ENCODE data around the gene DHRS7B.
A peak's percentile ranks its signal among the peaks of the same experiment; 100 is the strongest.
"Not testable (repeated sequence)": the region's sequence is repeated elsewhere in the genome, so short reads cannot be mapped to it uniquely, and the experiment has no call there.

Gene DHRS7B, protein sequence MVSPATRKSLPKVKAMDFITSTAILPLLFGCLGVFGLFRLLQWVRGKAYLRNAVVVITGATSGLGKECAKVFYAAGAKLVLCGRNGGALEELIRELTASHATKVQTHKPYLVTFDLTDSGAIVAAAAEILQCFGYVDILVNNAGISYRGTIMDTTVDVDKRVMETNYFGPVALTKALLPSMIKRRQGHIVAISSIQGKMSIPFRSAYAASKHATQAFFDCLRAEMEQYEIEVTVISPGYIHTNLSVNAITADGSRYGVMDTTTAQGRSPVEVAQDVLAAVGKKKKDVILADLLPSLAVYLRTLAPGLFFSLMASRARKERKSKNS

DNA sequence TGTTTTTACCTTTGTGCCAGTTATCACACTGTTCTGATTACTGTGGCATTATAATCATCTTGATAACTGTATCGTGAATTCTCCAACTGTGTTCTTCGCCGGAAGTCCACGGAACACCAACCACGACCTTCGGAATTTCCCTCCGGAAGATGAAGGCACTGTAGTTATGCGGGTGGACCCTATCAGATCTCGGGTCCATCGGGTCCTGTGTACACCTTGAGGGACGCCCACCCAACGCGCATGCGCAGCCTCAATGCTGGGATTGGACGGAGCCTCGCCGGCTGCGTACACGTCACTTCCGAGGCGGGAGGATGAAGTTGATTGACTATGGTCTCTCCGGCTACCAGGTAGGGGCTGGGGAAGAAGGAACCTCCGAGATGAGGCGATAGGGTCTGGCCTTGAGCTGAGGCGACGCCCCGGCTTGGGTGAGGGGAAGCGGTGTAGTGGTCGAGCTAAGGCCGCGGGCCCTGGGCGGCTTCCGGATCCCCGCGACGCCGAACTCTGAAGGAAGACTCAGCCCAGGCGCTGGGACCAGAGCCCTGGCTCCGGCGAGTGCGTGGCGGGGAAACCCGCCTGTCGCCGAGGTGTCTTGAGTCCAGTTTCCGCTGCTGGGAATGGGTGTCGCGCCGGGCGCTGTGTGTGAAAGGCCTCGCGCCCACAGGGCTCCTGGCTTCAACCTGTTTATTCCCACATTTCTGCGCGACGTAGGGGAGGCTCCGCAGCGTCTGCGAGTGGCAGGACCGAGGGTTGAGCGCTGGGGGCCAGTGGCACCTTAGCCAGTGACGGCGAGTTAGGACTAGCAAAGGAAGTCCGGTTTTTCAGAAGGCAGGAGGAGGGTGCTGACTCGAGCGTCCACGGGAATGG, at the start of gene DHRS7B:
Gene DHRS7B, plus strand, starts transcription at position 320 of the 864 bp plus-strand sequence. Its CDS starts 8 bp downstream, at position 328.
- DNase-seq (ENCODE audit: low spot score in 2 of 2) (peak; percentile 95 to 96), ATAC-seq (ENCODE audit: low read depth) (peak; percentile 88)
- H3K9me3 Mint-ChIP-seq = peaks cover 2% of the 10 kb centered on the region
- no peaks in the 10 kb centered on the region for H3K36me3 Mint-ChIP-seq
- H3K27me3 Mint-ChIP-seq = no peaks in the 10 kb centered on the region
- peak within 1 kb of the TSS; percentile 96 for H3K27ac Mint-ChIP-seq
- H3K4me3 Mint-ChIP-seq = peak within 1 kb of the TSS; percentile 93
- H3K4me1 Mint-ChIP-seq = peaks cover 17% of the 10 kb centered on the region

DNA sequence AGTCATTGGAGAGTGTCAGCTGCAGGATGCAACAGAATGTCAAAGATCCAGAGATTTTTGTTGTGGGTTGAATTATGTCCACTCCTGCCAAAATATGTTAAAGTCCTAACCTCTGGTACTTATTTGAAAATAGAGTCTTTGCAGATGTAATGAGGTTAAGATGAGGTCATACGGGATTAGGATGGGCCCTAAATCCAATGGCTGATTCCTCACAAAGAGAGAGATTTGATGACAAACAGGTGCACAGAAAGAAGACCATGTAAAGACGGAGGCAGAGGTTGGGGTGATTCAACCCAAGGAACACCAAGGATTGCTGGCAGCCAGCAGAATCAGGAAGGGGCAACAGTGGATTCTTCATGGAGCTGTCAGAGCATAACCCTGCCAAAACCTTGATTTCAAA, 49.5 kb upstream of the DHRS7B start:
- ATAC-seq (ENCODE audit: low read depth) (no peak), DNase-seq (ENCODE audit: low spot score in 2 of 2) (no peak)
- H3K27ac Mint-ChIP-seq = no peak overlapping the region
- no peaks in the 10 kb centered on the region for H3K36me3 Mint-ChIP-seq
- H3K27me3 Mint-ChIP-seq = peaks cover 4% of the 10 kb centered on the region
- peaks cover 2% of the 10 kb centered on the region for H3K4me1 Mint-ChIP-seq
- peaks cover 1% of the 10 kb centered on the region for H3K9me3 Mint-ChIP-seq
- H3K4me3 Mint-ChIP-seq = no peak overlapping the region

DNA sequence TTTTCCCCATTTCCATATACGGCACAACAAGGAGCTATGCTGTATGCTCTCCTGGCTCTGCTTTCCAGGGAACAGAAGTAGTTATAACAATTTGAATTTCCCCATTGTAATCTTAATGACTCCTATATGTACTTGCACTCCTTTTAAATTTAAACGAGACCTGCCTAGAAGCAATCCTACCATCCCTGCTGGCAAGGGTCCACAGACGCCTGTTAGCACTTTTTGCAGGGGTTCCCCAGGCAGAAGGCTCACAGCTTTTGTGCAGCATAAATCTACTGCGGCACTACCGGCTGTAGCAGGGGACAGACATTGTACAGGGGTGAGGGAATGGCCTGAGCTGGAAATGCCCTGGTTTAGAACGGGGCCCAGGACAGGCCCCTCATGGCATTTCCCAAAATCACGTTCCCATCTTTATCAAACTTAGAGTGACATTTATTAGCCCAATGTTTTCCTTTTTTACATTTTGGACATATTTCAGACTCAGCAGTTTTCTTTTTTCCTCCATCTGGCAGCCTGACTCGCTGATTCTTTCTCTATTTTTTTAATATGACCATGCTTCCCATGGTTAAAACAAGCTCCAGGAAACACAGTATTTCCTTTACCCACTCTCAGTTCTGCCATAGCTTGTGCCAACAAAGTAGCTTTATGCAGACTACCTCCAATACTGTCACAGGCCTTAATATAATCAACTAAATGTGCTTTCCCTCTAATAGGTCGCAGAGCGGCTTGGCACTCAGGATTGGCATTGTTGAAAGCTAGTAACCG, 48.6 kb upstream of the DHRS7B start:
- Mint-ChIP-seq H3K4me1 (peaks cover 2% of the 10 kb centered on the region), H3K27me3 (peaks cover 4% of the 10 kb centered on the region), H3K4me3 (no peak overlapping the region), H3K27ac (no peak overlapping the region), H3K36me3 (no peaks in the 10 kb centered on the region), H3K9me3 (peaks cover 2% of the 10 kb centered on the region)
- ATAC-seq (ENCODE audit: low read depth) = no peak
- no peak for DNase-seq (ENCODE audit: low spot score in 2 of 2)

DNA sequence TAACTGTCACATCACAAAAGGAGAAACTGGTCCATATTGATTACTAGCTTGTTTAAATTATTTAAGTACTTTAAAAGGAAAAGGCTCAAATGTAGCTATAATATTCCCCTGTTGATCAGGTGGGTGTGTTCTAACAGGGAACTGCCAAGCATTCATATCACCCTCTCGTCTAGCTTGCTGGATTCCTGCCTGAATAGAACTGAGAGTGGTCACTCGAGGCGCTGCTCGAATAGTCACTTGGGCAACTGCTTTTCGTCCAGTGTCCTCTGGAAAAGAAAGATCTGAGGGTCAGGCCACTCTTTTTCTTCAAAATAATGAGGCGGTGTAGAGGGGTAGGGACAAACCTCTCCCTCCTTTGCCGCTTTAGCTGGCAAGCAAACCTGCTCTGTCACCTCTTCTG, 47.6 kb upstream of the DHRS7B start:
- Mint-ChIP-seq H3K36me3 (no peaks in the 10 kb centered on the region), H3K27ac (no peak overlapping the region), H3K27me3 (peaks cover 4% of the 10 kb centered on the region), H3K9me3 (peaks cover 2% of the 10 kb centered on the region), H3K4me1 (peaks cover 6% of the 10 kb centered on the region), H3K4me3 (no peak overlapping the region)
- DNase-seq (ENCODE audit: low spot score in 2 of 2) = no peak
- no peak for ATAC-seq (ENCODE audit: low read depth)

DNA sequence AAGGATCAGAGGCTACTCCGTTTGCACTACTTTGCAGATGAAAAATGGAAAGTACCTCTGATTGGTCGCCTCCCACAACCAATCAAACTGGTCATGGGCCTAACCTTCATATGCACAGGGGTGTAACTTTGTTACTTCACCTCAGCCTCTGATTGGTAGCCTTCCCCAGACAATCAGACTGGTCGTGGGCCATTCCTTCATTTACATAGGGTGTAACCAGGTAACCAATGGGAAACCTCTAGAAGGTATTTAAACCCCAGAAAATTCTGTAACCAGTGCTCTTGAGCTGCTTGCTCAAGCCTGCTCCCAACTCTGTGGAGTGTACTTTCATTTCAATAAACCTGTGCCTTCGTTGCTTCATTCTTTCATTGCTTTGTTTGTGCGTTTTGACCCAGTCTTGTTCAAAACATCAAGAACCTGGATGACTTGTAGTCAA, 44.7 kb upstream of the DHRS7B start:
- no peak for ATAC-seq (ENCODE audit: low read depth)
- Mint-ChIP-seq H3K36me3 (no peaks in the 10 kb centered on the region), H3K27me3 (peaks cover 4% of the 10 kb centered on the region), H3K4me3 (no peak overlapping the region), H3K4me1 (peaks cover 6% of the 10 kb centered on the region), H3K27ac (no peak overlapping the region), H3K9me3 (peaks cover 2% of the 10 kb centered on the region)
- no peak for DNase-seq (ENCODE audit: low spot score in 2 of 2)

DNA sequence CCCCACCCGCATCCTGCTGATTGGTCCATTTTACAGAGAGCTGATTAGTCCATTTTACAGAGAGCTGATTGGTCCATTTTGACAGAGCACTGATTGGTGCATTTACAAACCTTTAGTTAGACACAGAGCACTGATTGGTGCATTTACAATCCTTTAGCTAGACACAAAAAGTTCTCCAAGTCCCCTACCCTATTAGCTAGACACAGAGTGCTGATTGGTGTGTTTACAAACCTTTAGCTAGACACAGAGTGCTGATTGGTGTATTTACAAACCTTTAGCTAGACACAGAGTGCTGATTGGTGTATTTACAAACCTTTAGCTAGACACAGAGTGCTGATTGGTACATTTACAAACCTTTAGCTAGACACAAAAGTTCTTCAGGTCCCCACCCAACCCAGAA, 41.5 kb upstream of the DHRS7B start:
- H3K27me3 Mint-ChIP-seq; H3K9me3 Mint-ChIP-seq; H3K36me3 Mint-ChIP-seq; H3K4me3 Mint-ChIP-seq; DNase-seq (ENCODE audit: low spot score in 2 of 2); H3K27ac Mint-ChIP-seq; ATAC-seq (ENCODE audit: low read depth): not testable (repeated sequence)
- H3K4me1 Mint-ChIP-seq = peaks cover 11% of the 10 kb centered on the region

DNA sequence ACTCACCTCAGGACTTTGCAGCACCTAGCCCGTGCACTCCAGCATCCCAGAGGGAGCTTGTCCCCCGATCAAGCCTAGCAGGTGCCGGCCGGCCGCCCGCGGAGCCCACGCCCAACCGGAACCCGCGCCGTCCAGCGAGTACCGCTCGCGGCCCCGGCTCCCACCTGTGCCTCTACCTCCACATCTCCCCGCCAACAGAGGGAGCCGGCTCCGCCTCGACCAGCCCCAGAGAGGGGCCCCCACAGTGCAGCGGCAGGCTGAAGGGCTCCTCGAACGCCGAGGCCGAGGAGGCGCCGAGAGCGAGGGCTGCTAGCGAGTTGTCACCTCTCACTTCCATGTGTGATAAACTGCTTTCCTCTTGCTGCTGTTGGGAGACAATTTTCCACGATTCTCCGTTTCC, 41.1 kb upstream of the DHRS7B start:
- Mint-ChIP-seq H3K27ac (no peak overlapping the region), H3K36me3 (peaks cover 1% of the 10 kb centered on the region), H3K9me3 (peaks cover 2% of the 10 kb centered on the region), H3K4me3 (peak overlapping the region; percentile 70), H3K4me1 (peaks cover 11% of the 10 kb centered on the region), H3K27me3 (no peaks in the 10 kb centered on the region)
- DNase-seq (ENCODE audit: low spot score in 2 of 2) (no peak), ATAC-seq (ENCODE audit: low read depth) (no peak)

DNA sequence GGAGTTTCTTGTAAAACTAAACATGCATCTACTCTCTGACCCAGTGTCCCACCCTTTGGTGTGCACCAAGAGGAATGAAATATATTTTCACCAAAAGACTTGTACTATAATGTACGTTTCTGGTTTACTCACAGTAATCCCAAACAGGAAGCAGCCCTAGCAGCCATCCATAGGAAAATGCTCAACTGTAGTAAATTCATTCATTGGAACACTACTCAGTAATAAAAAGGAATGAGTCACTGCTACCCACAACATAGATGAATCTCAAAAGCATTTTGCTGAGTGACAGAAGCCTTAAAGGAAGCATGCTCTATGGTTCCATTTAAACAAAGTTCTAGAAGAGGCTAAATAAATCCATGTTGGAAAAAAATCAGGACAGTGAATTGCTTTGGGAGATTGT, 37.6 kb upstream of the DHRS7B start:
- H3K4me1 Mint-ChIP-seq = peaks cover 11% of the 10 kb centered on the region
- no peak overlapping the region for H3K27ac Mint-ChIP-seq
- DNase-seq (ENCODE audit: low spot score in 2 of 2) (no peak), ATAC-seq (ENCODE audit: low read depth) (no peak)
- no peaks in the 10 kb centered on the region for H3K27me3 Mint-ChIP-seq
- no peak overlapping the region for H3K4me3 Mint-ChIP-seq
- no peaks in the 10 kb centered on the region for H3K9me3 Mint-ChIP-seq
- peaks cover 1% of the 10 kb centered on the region for H3K36me3 Mint-ChIP-seq

DNA sequence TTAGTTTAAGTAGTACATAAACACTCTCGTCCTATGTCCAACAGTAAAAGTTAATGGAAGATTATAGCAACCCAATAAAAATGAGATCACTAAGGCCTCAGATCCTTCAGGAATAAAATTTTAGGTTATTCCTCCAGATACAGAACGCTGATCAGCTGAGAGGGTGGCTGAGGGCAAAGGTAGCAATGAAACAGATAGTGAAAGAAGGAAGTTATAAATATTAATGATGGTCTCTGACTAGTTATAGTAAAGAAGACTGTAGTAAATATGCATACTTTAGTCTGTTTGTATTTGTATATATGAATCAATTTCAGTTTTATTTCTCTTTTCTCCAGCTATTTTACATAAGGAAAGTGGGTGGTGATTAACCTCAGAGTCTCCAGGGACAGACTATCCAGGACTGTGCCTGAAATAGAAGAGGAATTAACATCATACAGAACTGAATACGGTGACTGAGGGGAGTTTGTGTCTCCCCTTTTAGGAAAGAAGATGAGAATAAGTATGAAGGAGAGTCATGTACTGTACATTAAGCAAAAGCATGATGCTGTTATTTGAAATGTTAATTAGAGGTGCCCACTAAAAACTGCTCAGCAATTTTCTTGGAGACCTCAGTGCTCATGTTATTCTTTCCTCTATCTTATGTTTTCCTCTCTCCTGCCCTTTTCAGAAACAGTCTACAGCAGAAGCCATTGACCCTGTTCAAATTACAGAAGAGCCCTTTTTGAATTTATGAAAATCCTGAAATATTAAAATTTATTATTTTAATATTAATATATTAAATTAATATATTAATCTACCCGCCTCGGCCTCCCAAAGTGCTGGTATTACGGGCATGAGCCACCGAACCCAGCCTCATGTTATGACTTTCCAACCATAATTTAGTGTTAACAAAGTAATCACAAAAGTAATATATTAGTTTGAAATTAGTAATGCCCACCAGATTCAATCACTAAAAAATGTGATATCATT, 36.5 kb upstream of the DHRS7B start:
- H3K36me3 Mint-ChIP-seq = peaks cover 1% of the 10 kb centered on the region
- H3K4me1 Mint-ChIP-seq = peaks cover 11% of the 10 kb centered on the region
- no peak for DNase-seq (ENCODE audit: low spot score in 2 of 2)
- H3K27ac Mint-ChIP-seq = peak overlapping the region; percentile 63
- H3K9me3 Mint-ChIP-seq = no peaks in the 10 kb centered on the region
- H3K27me3 Mint-ChIP-seq = no peaks in the 10 kb centered on the region
- ATAC-seq (ENCODE audit: low read depth) = peak; percentile 88
- H3K4me3 Mint-ChIP-seq = peak overlapping the region; percentile 59

DNA sequence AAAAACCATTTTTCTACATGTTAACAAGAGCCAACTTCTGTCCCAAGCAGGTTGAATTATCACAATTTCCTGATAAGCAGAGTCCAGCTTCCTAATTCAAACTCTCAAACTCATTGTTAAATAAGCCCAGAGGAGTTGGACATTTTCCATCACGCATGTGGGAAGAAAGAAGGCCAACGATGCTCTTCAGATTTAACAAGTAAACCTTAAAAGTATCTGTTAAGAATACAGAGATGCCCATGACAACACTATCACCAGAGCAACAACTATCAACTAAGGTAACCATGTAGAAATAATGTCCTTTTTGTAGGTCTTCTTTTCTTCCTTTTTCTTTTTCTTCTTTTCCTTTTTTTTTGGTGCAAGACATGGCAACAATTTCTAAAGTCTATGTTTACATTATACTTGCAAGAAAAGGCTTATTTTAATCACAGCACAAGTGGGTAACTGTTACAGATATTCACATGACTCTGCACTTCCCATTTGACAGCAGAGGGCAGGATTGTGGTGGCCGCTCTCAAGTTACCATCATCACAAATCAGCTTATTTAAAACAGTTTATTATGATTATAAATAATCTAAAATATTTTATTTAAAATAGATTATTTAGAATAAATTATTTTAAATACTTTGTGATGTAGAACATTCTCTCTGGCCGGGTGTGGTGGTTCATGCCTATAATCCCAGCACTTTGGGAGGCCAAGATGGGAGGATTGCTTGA, 35.7 kb upstream of the DHRS7B start:
- Mint-ChIP-seq H3K36me3 (peaks cover 1% of the 10 kb centered on the region), H3K4me3 (no peak overlapping the region)
- ATAC-seq (ENCODE audit: low read depth) = no peak

DNA sequence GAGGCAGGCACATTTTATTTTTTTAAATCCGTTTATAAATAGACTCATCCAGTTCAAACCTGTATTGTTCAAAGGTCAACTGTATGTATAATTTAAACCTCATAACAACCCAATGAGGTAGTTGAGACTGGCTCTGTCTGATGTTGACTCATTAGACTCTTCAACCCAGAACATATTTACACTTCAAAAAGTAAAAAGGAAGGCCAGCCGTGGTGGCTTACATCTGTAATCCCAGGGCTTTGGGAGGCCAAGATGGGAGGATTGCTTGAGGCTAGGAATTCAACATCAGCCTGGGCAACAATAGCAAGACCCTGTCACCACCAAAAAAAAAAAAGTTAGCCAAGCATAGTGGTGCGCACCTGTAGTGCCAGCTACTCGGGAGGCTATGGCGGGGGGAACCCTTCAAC, 32.5 kb upstream of the DHRS7B start:
- peaks cover 15% of the 10 kb centered on the region for H3K4me1 Mint-ChIP-seq
- DNase-seq (ENCODE audit: low spot score in 2 of 2) = no peak
- H3K36me3 Mint-ChIP-seq = no peaks in the 10 kb centered on the region
- H3K9me3 Mint-ChIP-seq = no peaks in the 10 kb centered on the region
- H3K4me3 Mint-ChIP-seq = no peak overlapping the region
- H3K27ac Mint-ChIP-seq = no peak overlapping the region
- H3K27me3 Mint-ChIP-seq = no peaks in the 10 kb centered on the region
- no peak for ATAC-seq (ENCODE audit: low read depth)

More for the DNA sequence above, 35.7 kb upstream of the DHRS7B start:
- peak overlapping the region; percentile 63 for H3K27ac Mint-ChIP-seq
- no peaks in the 10 kb centered on the region for H3K27me3 Mint-ChIP-seq
- H3K4me1 Mint-ChIP-seq = peaks cover 11% of the 10 kb centered on the region
- H3K9me3 Mint-ChIP-seq = no peaks in the 10 kb centered on the region
- no peak for DNase-seq (ENCODE audit: low spot score in 2 of 2)

DNA sequence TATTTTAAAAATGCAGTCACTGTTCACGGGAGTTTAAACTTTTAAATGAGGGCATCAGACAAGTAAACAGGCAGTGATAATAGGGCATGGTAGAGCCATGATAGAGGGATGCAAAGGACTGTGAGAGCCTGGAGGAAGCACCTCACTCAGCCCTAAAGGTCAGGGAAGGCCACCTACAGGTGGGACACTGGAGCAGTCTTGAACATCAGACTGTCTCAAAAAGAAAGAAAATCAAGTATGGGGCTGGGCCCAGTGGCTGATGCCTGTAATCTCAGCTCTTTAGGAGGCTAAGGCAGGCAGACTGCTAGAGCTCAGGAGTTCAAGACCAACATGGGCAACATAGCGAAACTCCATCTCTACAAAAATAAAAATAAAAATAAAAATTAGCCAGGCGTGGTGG, 31.0 kb upstream of the DHRS7B start:
- H3K4me1 Mint-ChIP-seq = peaks cover 11% of the 10 kb centered on the region
- H3K4me3 Mint-ChIP-seq = no peak overlapping the region
- no peaks in the 10 kb centered on the region for H3K9me3 Mint-ChIP-seq
- DNase-seq (ENCODE audit: low spot score in 2 of 2) (no peak), ATAC-seq (ENCODE audit: low read depth) (no peak)
- no peaks in the 10 kb centered on the region for H3K36me3 Mint-ChIP-seq
- no peak overlapping the region for H3K27ac Mint-ChIP-seq
- no peaks in the 10 kb centered on the region for H3K27me3 Mint-ChIP-seq

Data from memory B cell (primary cell).